ENCODE measurements around the gene FPGS. TPM values are rescaled to one million over a fixed set of nuclear protein-coding genes. Genes with fewer than 3 reads are reported as not detected.

Gene FPGS
- total RNA-seq, 2 donors from 2014 or later = 96.0 to 150 TPM

Other genes starting within 250 kb of the FPGS start
- 1 to 10 TPM; 4.0 to 8.1 TPM for gene STXBP1, start 190.6 kb upstream of the FPGS start, total RNA-seq
- gene CFAP157, start 95.9 kb upstream of the FPGS start, total RNA-seq = not detected
- gene PTRH1, start 87.2 kb upstream of the FPGS start, total RNA-seq = 10 to 100 TPM; 12.8 to 17.6 TPM
- gene TTC16, start 86.8 kb upstream of the FPGS start, total RNA-seq = 1 to 10 TPM; 3.8 to 8.1 TPM
- gene TOR2A, start 67.6 kb upstream of the FPGS start, total RNA-seq = 10 to 100 TPM; 20.4 to 31.9 TPM
- gene SH2D3C, start 24.2 kb upstream of the FPGS start, total RNA-seq = 10 to 100 TPM; 23.9 to 29.1 TPM
- 100 to 1,000 TPM; 119 to 132 TPM for gene CDK9, start 16.8 kb upstream of the FPGS start, total RNA-seq
- 10 to 100 TPM; 12.7 to 34.1 TPM for gene ENG, start 51.8 kb downstream of the FPGS start, total RNA-seq
- gene AK1, start 74.8 kb downstream of the FPGS start, total RNA-seq = 10 to 100 TPM; 11.5 to 13.0 TPM
- 10 to 100 TPM; 53.4 to 67.2 TPM for gene ST6GALNAC6, start 96.7 kb downstream of the FPGS start, total RNA-seq
- 10 to 100 TPM; 17.5 to 44.5 TPM for gene ST6GALNAC4, start 114.2 kb downstream of the FPGS start, total RNA-seq
- gene PIP5KL1, start 127.9 kb downstream of the FPGS start, total RNA-seq = 1 to 10 TPM; 2.7 to 3.7 TPM
- gene DPM2, start 135.0 kb downstream of the FPGS start, total RNA-seq = 10 to 100 TPM; 47.9 to 74.4 TPM
- gene EEIG1, start 178.1 kb downstream of the FPGS start, total RNA-seq = 10 to 100 TPM in 1 of 2 donors, 1 to 10 TPM in 1; 8.2 to 16.4 TPM